HCEC 1CT (cell line): ENCODE results near the gene CEP104.

ENCODE experiments used
- DNase-seq: peaks from one replicate; pipeline ENCODE4 v3.0.0-alpha.2; 2017

CEP104 gene

DNA sequence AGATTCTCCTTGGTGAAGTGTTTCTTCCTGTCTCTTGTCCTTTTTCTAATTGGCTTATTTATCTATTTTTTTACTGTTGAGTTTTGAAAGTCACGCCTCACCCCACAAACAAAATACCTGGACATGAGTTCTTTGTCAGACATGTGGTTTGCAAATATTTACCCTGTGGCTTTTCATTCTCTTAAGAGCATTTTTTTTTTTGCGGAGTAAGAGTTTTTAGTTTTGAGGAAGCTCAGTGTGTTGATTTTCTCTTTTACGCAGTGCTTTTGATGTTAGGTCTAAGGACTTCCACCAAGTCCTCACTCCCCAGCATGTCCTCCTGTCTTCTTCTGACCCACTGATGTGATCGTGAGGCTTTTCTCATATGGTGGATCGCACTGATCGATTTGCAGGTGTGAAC is 7.9 kb upstream of the CEP104 start:
- DNase-seq = no peak

DNA sequence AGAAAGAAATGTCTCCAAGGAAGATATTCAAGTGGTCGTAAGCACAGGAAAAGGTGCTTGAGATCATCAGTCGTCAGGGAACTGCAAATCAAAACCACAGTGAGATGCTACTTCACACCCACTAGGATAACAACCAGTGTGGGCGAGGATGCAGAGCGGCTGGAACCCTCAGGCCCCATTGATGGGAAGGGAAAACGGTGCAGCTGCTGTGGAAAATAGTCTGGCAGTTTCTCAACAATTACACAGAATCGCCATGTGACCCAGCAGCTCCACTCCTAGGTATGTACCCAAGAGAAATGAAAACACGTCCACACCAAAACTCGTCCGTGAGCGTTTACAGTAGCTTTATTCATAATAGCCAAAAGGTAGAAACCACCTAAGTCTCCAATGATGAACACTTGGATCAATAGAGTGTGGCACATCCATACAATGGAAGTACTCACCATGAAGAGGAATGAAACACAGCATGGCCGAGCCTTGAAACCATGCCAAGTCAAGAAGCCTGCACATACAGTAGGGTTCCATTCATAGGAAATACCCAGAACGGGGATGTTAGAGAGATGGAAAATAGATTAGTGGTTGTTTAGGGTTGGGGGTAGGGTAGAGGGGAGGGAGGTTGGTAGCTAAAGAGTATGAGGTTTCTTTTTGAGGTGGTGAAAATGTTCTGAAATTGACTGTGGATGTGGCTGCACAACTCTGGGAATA is 6.4 kb upstream of the CEP104 start:
- DNase-seq = no peak

DNA sequence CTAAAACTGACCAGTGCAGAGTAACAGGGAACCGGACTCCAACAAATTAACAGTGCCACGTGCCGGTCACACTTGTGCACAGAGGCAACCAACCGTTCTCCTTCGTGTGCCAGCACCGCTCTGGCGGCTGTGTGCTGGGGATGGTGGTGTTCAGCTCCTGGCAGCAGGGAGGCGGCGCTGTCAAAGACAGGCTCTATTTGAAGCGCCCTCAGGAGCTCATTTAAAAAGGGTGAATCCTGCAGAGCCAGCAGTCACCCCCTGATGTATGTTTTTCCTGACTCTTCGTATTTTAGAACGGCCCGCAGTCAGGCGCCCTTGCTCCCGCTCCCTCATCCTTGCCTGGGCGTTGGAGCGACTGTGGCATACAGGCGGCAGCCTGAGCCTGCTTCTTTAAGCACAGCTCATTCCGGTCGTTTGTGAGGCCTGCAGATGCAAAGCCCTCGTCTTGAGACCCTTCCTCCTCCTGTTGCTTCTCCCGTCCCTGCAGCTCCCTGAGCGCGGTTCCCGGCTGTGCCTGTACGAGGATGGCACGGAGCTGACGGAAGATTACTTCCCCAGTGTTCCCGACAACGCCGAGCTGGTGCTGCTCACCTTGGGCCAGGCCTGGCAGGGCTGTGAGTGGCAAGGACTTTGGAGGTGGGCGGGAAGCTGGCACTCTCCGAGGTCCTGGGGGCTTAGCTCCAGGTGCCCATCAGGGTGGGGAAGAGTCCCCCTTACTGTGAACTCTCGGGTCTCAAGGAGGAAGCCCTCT is 1.4 kb upstream of the CEP104 start:
- DNase-seq = peak; percentile 13

DNA sequence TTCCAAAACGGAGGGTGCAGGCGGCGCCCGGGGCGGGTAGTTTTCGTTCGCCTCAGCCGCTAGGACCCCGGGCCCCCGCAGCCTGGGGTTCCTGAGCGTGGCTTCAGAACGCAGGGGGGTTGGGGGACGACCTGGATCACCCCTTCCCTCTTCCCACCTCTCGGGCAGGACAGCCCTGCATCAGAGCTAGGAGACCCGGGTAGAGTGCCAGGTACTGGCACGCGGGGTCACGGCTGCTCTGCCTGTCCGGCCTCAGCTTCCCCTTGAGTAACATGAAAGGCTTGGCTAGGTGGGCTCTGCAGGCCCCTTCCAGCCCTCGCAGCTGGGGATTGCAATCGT is 749 bp upstream of the CEP104 start:
- DNase-seq = no peak

DNA sequence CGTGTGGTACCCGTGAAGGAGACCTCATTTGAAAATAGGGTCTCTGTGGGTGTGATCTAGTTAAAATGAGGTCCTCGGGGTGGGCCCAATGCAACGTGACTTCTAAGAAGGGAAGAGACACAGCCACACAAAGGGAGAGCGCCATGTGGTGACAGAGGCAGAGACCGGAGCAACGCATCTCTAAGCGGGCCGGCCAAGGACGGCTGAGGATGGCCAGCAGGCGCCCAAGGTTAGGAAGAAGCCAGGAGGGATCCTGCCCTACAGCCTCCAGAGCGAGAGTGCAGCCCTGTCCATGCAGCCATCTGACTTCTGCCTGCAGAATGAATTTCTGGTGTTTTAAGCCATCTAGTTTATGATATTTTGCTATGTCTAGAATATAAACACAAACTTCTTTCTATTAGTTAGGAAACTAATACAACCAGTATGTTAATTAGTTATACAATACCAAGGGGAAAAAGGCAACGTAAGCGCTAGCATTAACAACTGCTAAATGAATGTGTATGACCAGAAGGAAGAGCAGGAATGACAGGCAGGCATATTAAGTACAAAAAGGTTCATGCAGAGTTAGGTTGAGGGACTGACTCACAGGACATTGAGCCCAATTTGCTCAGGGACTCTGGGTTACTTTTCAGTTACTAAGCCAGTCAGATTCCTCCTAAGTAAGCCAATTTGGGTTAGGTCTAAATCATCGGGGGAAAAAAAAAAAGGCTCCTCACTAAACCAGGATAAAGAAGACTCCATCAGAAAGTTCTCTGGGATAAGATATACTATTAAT is 4.1 kb downstream of the CEP104 start:
- no peak for DNase-seq

DNA sequence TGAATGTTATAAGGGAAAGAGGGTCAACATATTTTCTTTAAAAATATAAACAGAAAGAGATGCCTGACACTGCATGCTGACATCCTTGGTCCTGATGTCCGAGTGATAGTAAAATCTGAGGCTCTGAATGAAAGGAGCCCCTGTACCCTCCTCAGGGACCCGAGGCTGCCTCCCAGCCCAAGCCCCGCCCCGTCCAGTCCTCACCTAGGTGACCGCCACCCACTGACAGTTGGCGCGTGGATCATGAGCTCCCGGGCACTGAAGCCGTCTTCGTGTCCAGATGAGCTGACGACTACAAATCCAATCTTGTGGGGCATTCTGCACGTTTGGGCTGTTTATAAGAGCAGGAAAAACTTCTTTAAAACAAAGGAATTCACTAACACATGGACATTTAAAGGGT is 4.9 kb downstream of the CEP104 start:
- DNase-seq = no peak

DNA sequence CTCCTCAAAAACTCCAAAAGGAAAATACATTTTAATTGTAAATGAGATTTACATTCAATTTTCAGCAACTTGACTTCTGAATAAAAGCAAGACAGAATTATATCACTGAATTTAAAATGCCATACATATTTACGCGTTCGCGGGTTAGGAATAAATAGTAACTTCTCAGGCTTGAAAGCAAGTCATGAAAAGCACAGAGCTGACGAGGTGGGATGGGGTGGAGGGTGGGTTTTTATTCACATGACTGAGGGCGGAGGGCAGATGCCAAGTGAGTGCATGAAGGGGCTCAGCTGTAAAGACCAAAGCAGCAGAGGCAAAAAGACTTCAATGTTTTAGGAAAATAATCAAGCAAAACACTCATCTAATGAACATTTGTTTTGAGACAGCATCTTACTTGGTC is 5.7 kb downstream of the CEP104 start:
- DNase-seq = no peak

DNA sequence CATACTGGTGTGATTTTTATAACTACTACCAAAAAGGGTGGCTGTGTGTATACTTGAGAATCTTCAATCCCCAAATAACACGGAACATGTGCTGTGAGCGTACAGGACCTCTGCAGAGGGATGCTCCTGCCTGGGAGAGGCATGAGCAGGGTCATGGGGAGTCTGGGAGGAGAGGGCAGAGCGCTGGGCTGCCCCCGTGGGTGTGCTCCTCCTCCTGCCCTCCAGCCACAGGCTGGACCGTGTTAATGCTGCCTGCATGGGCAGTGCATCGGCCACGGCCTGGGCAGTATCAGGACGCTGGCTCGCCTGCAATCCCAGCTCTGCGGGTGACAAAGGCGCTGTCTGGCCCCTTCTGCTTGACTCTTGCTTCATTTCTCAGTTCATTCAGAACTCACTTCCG is 6.2 kb downstream of the CEP104 start:
- DNase-seq = no peak

DNA sequence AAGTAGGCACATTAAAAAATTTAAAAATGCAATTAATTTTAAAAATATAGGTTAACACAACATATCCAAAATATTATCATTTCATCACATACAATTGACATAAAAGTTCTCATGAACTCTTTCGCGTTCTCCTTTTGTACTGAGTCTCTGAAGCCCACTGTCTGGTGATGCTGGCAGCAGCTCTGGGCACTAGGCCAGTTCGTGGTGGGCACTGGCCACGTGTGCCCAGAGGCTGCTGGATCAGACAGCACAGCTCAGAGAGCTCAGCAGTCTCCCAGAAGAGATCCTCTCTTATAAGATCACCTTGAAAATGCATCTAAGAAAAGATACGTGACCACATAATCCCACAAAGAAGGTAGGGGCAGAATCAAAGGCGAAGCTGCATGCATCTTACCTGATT is 9.9 kb downstream of the CEP104 start:
- DNase-seq = no peak

DNA sequence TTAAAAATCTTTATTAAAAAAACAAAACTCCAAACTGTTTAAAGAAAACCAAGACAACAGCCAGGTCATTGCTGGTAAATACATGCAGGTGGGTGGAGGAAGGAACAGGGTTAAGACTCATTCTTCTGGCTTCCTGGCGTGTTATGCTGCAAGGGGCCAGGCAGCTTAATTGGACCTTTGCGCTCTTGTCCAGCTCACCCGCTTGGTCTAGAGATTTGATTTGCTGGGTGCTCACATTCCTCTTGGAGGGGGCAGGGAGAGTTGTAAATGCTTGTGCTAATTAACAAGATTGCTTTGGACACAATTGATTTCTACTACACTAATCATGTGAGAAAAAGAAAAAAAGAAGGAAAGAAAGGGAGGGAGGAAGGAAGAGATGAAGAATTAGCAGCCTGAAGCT is 10.5 kb downstream of the CEP104 start:
- no peak for DNase-seq

DNA sequence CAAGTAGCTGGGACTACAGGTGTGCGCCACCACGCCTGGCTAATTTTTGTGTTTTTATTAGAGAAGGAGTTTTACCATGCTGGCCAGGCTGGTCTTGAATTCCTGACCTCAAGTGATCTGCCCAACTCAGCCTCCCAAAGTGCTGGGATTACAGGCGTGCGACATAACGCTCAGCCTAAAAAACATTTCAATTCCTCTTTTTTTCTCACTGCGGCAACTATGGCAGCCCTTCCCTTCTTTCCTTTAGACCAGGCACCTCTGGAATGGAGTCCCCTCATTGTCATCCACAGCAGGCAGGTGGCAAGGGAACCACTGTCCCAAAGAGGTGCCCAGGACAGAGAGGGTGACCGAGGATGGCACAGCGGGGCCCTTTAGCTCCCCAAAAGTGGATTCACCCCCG is 14.1 kb downstream of the CEP104 start:
- no peak for DNase-seq

DNA sequence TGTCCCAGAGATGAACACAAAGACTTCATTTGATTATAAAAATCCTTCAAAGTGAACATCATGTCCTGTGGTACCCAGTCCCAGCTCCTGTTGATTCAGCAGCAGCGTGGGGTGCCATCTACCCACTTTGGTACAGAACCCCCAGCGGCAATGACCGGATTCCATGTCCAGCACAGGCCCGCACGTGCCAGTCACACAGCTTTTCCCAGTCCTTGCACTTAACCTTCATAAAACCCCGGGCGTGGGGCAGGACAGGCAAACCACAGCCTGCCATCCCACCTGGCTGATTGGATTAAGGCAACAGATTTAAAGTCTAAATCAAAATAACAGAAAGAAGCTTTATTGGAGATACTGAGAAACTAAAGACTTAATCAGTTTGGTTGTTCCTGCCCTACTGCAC is 15.5 kb downstream of the CEP104 start:
- no peak for DNase-seq

DNA sequence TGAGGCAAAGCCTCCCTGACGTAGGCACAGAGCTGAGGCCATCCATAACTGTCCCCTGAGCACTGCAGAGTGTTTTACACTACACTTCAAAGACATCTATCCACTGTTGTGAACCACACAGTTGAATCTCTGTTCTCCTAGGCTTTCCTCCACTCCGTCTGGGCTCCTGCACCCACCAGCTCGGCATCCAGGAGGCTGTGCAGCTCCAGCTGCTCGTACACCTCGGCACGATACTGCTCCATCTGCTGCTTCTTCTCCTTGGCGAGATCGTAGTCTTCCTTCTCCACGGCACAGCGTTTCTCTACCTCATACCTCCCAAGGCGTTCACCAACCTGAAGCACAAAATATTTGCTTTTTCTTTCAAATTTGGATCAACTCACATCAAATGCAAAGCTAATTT is 18.2 kb downstream of the CEP104 start:
- no peak for DNase-seq

DNA sequence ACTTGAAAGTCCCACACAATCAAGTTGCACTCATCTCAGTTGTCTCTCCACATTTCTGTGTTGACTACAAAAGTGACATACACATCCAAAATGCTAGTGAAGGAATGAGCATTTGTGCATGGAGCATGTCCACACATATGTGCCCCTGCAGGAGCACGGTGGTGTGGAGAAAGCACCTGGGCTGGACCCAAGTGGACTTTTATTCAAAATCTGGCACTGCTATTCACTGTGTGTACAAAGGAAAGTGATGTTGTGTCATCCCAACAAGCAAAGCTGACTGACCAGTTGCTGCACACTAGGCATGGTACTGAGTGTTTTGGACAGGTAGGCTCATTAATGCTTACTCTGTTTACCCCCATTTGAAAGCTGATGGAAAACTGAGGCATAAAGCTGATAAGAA is 19.3 kb downstream of the CEP104 start:
- no peak for DNase-seq

DNA sequence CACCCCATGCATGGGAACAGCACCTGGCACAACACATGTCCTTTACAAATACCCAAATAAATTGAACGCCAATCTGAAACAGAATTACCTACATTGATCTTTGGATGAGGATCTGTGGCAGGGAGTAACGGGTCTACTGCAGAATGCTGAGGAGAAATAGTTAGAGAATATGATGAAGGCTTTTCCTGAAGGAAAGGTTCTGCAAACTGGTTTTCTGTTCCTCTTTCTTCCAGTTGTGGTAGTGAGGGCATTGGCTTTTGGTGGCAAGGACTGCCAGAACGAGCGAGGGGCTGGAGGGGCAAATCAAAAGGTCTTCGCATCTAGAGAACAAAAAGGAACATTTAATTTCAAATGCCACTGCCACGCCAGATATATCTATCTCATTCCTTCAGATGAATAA is 19.8 kb downstream of the CEP104 start:
- DNase-seq = no peak

DNA sequence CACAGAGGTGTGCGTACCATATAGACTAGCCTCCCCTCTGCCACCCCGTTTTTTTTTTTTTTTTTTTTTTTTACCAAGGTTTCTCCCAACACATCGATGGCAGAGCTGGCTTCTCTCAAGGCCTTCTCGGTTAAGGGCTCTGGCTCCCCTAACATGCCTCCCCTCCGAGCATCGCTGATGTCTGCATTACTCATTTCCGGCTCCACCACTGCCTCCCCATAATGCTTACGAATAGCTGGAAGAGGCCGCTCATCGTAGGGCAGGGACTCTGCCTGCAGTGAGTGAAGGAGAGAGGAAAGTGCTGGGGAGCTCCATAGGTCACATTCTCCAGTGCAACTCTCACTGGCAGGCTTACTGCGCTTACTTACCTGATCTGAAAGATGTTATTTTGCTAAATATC is 20.6 kb downstream of the CEP104 start:
- no peak for DNase-seq

DNA sequence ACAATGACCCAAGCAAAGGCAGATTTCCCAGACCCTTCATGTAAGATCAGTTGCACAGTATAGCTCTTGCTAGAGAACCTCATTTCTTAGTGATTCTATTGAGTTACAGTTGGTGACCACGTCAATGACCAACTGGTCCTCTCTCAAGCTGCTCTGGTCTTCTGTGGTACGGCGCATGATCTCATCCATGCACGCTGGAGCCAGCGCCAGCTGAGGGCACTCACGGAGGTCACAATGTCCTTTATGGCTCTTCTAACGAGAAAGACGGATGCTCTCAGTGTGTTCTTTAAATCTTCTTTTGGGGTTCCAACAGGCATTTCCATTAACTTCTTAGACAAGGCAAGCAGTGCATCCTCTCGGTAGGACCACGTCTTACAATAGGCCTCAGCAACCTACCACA is 22.3 kb downstream of the CEP104 start:
- no peak for DNase-seq

DNA sequence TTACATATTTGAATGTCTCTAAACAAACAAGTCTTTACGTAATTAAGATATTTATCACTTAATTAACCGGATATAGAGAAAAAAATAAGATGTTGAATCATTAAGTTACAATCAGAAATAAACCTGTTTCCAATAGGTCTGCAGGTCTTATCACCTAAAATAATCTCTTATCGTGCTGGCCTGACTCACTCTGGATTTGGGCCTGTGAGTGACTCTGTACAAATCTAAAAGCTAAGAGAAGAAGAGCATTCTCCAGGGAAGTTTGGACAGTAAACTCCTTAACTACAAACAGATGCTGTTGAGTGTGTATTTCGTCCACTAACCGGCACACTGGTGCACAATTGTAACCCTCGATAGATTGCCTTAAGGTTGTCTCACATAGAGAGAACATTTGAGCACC is 25.3 kb downstream of the CEP104 start:
- DNase-seq = no peak

DNA sequence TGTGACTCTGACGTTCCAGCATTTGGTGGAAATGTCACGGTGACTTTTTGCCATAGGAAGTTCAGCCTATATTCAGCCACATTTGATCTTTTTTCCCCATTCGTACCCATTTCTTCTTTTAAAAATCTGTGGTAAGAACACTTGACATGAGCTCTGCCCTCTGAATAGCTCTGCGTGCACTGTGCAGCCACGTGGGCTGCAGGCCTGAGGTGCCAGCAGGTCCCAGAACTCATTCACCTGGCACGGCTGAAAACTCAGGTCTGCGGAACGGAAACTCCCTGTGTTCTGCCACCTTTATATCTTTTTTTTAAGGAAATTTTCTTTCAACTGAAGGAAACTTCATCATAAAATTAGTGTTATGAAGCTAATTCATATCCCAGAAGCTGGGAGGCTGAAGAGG is 28.6 kb downstream of the CEP104 start:
- no peak for DNase-seq

DNA sequence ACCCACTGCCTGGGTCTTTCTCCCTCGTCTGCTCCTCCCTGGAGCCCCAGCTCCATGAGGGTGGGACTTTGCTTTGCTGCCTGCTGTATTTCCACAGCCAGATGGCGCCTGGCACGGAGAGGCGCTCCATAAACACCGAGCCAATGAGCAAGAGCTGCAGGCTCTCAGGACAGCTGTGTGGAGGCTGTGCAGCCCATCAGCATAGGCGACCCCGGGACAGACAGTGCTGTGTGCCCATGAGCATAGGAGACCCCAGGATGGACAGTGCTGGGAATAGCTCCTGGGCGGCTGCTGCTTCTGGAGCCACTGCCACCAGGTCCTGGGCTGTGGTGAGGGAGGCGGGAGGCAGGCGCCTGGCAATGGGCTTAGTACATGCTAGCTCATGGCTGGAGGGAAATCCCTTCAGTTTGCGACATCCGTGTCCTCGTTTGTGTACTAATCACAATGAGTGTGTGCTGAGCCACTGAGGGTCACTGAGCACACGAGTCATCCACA is 29.2 kb downstream of the CEP104 start:
- no peak for DNase-seq

DNA sequence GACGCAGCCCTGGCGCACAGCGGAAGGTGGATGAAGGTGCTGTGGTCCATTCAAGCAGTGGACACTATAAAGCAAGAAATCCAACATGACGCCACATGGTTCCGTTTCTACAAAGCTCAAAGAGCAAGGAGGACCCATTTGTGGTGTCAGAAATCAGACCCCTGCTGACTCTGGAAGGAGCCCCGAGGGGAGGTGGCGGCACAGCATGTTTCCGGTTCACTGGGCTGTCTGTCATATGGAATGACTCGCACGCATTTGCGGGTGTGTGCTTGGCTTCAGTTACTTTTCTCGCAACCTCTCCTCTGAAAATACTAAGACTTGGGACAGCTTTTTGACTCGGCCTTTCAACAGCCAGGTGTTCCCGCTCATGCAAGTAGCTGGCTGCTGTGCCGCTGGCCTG is 31.7 kb downstream of the CEP104 start:
- no peak for DNase-seq

DNA sequence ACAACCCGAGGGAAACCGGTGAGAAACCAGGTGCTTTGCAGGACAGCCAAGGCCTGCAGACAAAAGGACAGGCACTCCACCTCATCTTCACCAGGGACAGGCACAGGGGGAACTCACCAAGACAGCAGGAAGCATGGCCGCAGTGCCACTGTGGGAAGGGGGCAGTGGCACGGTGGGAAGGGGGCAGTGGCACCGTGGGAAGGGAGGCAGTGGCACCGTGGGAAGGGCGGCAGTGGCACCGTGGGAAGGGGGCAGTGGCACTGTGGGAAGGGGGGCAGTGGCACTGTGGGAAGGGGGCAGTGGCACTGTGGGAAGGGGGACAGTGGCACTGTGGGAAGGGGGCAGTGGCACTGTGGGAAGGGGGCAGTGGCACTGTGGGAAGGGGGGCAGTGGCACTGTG is 32.4 kb downstream of the CEP104 start:
- no peak for DNase-seq

DNA sequence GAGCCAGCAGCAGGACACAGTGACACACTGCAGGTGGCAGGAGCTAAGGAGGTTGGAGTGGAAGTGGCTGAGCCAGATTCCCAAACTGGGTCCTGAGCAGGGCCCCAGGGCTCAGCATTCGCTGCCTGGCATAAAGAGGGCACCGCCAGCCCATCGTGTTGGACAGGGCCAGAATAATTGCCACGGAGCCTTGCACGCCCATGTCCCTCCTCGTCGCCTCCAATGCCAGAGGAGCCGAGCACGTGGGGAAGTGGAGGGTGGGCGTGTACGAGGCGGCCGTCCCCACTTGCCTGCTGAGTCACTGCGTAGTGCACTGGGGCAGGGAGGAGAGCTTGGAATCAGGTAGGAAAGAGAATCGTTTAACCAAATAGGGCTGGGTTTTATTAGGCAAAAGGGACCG is 34.6 kb downstream of the CEP104 start:
- no peak for DNase-seq

DNA sequence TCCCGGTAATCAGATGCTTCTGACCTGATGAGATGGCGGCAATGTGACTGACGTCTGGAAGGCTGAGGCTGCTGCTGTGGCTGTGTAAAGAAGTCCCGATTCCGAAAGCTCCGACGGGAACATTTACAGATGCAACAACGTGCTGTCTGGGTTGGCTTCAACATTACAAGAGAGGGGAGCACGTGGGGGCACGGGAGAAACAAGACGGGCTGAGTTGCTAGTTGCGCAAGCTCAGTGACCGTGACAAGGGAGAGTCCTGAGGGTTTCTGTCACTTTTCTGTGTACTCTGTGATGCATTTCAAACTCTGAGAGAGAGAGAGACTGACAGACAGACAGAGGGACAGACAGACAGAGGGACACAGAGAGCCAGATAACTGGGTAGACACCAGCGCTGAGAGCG is 35.1 kb downstream of the CEP104 start:
- no peak for DNase-seq
